Adipocyte (in vitro differentiated cells): ENCODE data around the gene RARG.

Experiments
- DNase-seq: peaks from one replicate; pipeline ENCODE4 v3.0.0-alpha.2; 2015; ENCODE audit warnings: low read depth
- H3K27me3 ChIP-seq: replicated peaks from 2 replicates; pipeline ENCODE4 v1.7.0; 2013; ENCODE audit warnings: mild to moderate bottlenecking, low read length, moderate library complexity; ENCODE audit not compliant: control insufficient read depth, insufficient read depth
- H3K36me3 ChIP-seq: 2 replicates; pipeline ENCODE4 v1.7.0; 2013; ENCODE audit warnings: low read length, mild to moderate bottlenecking, moderate library complexity; ENCODE audit not compliant: control insufficient read depth, insufficient read depth, severe bottlenecking
- H3K4me1 ChIP-seq: 2 replicates; pipeline ENCODE4 v1.7.0; 2013; ENCODE audit warnings: mild to moderate bottlenecking, low read length, moderate library complexity; ENCODE audit not compliant: control insufficient read depth, insufficient read depth
- H3K4me3 ChIP-seq: 2 replicates; pipeline ENCODE4 v1.7.0; 2013; ENCODE audit warnings: mild to moderate bottlenecking, low read length, moderate library complexity
- H3K9ac ChIP-seq: 2 replicates; pipeline ENCODE4 v1.7.0; 2013; ENCODE audit warnings: mild to moderate bottlenecking, low read length, moderate library complexity
- H3K9me3 ChIP-seq: 2 replicates; pipeline ENCODE4 v1.7.0; 2013; ENCODE audit warnings: mild to moderate bottlenecking, low read length, moderate library complexity; ENCODE audit not compliant: control insufficient read depth

Gene RARG

GRCh38 chr12:53231921-53232645, at the start of gene RARG:
TSS of gene RARG (minus strand) at chr12:53232209. CDS start at chr12:53227545, 4,664 bp downstream.
- Histone ChIP-seq H3K36me3 (no peaks in the 10 kb centered on the region), H3K9ac (peak within 1 kb of the TSS; percentile 85), H3K9me3 (no peaks in the 10 kb centered on the region), H3K4me1 (peaks cover 24% of the 10 kb centered on the region), H3K27me3 (no peaks in the 10 kb centered on the region), H3K4me3 (peak within 1 kb of the TSS; percentile 80)
- DNase-seq: peak; percentile 88

- Histone ChIP-seq H3K27me3 (no peaks in the 10 kb centered on the region), H3K4me1 (peaks cover 8% of the 10 kb centered on the region), H3K9me3 (no peaks in the 10 kb centered on the region), H3K9ac (no peak overlapping the region), H3K4me3 (no peak overlapping the region), H3K36me3 (no peaks in the 10 kb centered on the region)
- no peak for DNase-seq
These were observed 48.0 kb upstream of the RARG start for GRCh38 chr12:53279888-53280498.

GRCh38 chr12:53279283-53279869, 47.4 kb upstream of the RARG start:
- peaks cover 8% of the 10 kb centered on the region for H3K4me1 ChIP-seq
- no peak overlapping the region for H3K9ac ChIP-seq
- no peak overlapping the region for H3K4me3 ChIP-seq
- no peaks in the 10 kb centered on the region for H3K9me3 ChIP-seq
- DNase-seq: peak; percentile 34
- no peaks in the 10 kb centered on the region for H3K36me3 ChIP-seq
- H3K27me3 ChIP-seq: no peaks in the 10 kb centered on the region

- no peak for DNase-seq
- H3K36me3 ChIP-seq: no peaks in the 10 kb centered on the region
These were observed 46.0 kb upstream of the RARG start for GRCh38 chr12:53277981-53278380.

GRCh38 chr12:53276511-53276910, 44.5 kb upstream of the RARG start:
- H3K36me3 ChIP-seq: no peaks in the 10 kb centered on the region
- DNase-seq: no peak
- no peaks in the 10 kb centered on the region for H3K9me3 ChIP-seq
- no peaks in the 10 kb centered on the region for H3K27me3 ChIP-seq
- H3K4me3 ChIP-seq: no peak overlapping the region
- H3K9ac ChIP-seq: no peak overlapping the region
- peaks cover 8% of the 10 kb centered on the region for H3K4me1 ChIP-seq

More at GRCh38 chr12:53277981-53278380, 46.0 kb upstream of the RARG start:
- Histone ChIP-seq H3K9me3 (no peaks in the 10 kb centered on the region), H3K4me3 (no peak overlapping the region), H3K27me3 (no peaks in the 10 kb centered on the region), H3K4me1 (peaks cover 8% of the 10 kb centered on the region), H3K9ac (no peak overlapping the region)

GRCh38 chr12:53274445-53274844, 42.4 kb upstream of the RARG start:
- H3K9me3 ChIP-seq: no peaks in the 10 kb centered on the region
- no peaks in the 10 kb centered on the region for H3K27me3 ChIP-seq
- H3K4me3 ChIP-seq: no peak overlapping the region
- H3K9ac ChIP-seq: no peak overlapping the region
- peaks cover 2% of the 10 kb centered on the region for H3K4me1 ChIP-seq
- no peaks in the 10 kb centered on the region for H3K36me3 ChIP-seq
- DNase-seq: no peak

GRCh38 chr12:53268630-53269562, 36.9 kb upstream of the RARG start:
- peak overlapping the region; percentile 74 for H3K9ac ChIP-seq
- peaks cover 7% of the 10 kb centered on the region for H3K4me1 ChIP-seq
- peak overlapping the region; percentile 90 for H3K4me3 ChIP-seq
- DNase-seq: peak; percentile 21
- H3K9me3 ChIP-seq: no peaks in the 10 kb centered on the region
- no peaks in the 10 kb centered on the region for H3K27me3 ChIP-seq
- H3K36me3 ChIP-seq: no peaks in the 10 kb centered on the region

GRCh38 chr12:53267999-53268629, 36.1 kb upstream of the RARG start, which contains the start of gene ESPL1:
TSS of gene ESPL1 (plus strand) at chr12:53268299. CDS start at chr12:53268767, 468 bp downstream.
- no peaks in the 10 kb centered on the region for H3K36me3 ChIP-seq
- H3K9me3 ChIP-seq: no peaks in the 10 kb centered on the region
- no peaks in the 10 kb centered on the region for H3K27me3 ChIP-seq
- H3K4me3 ChIP-seq: peak within 1 kb of the TSS; percentile 90
- H3K9ac ChIP-seq: peak within 1 kb of the TSS; percentile 74
- peaks cover 7% of the 10 kb centered on the region for H3K4me1 ChIP-seq
- peak; percentile 88 for DNase-seq

GRCh38 chr12:53267306-53267998, 35.4 kb upstream of the RARG start:
- H3K27me3 ChIP-seq: no peaks in the 10 kb centered on the region
- peak overlapping the region; percentile 74 for H3K9ac ChIP-seq
- no peak for DNase-seq
- H3K4me3 ChIP-seq: peak overlapping the region; percentile 90
- no peaks in the 10 kb centered on the region for H3K36me3 ChIP-seq
- H3K4me1 ChIP-seq: peaks cover 7% of the 10 kb centered on the region
- no peaks in the 10 kb centered on the region for H3K9me3 ChIP-seq

GRCh38 chr12:53265783-53266182, 33.8 kb upstream of the RARG start:
- Histone ChIP-seq H3K4me3 (no peak overlapping the region), H3K9me3 (no peaks in the 10 kb centered on the region), H3K9ac (no peak overlapping the region), H3K27me3 (no peaks in the 10 kb centered on the region), H3K36me3 (no peaks in the 10 kb centered on the region), H3K4me1 (peaks cover 7% of the 10 kb centered on the region)
- DNase-seq: no peak
